HEK293T (cell line): ENCODE results near the gene HDAC5.
"Not testable (repeated sequence)": the region's sequence is repeated elsewhere in the genome, so short reads cannot be mapped to it uniquely, and the experiment has no call there.

Experiments
- CTCF ChIA-PET: fragments of 350-600 bp; formaldehyde crosslinking; extraction: SDS; loops from one replicate; lab custom pipeline; 2021; ENCODE audit warnings: antibody characterized with exemption, inconsistent platforms; lab: Yijun Ruan, JAX
- POLR2A ChIA-PET: fragments of 350-600 bp; formaldehyde crosslinking; extraction: SDS; loops from one replicate; lab custom pipeline; 2020; ENCODE audit warnings: antibody characterized with exemption, inconsistent platforms; lab: Yijun Ruan, JAX
- DNase-seq: peaks from one replicate; pipeline ENCODE4 v3.0.0; 2012; ENCODE audit warnings: mixed read lengths; ENCODE audit errors: extremely low spot score
- ARNT ChIP-seq: fragments of 450-650 bp; IDR thresholded peaks from 2 replicates; pipeline ENCODE4 v1.6.1; 2017; ENCODE audit warnings: mild to moderate bottlenecking
- BHLHE40 ChIP-seq: fragments of 450-650 bp; IDR thresholded peaks from 2 replicates; pipeline ENCODE4 v1.6.1; 2016; ENCODE audit warnings: mild to moderate bottlenecking, moderate library complexity, borderline replicate concordance
- CTBP1 ChIP-seq: fragments of 450-650 bp; IDR thresholded peaks from 2 replicates; pipeline ENCODE4 v1.6.1; 2016; ENCODE audit warnings: borderline replicate concordance
- ELF4 ChIP-seq: fragments of 450-650 bp; IDR thresholded peaks from 2 replicates; pipeline ENCODE4 v1.6.1; 2017; ENCODE audit warnings: antibody characterized with exemption
- FOXA1 ChIP-seq: fragments of 450-650 bp; IDR thresholded peaks from 2 replicates; pipeline ENCODE4 v1.6.1; 2016; ENCODE audit warnings: mild to moderate bottlenecking
- FOXK2 ChIP-seq: fragments of 450-650 bp; IDR thresholded peaks from 2 replicates; pipeline ENCODE4 v1.6.1; 2016; ENCODE audit warnings: mild to moderate bottlenecking
- FOXM1 ChIP-seq: fragments of 450-650 bp; IDR thresholded peaks from 2 replicates; pipeline ENCODE4 v1.6.1; 2017; ENCODE audit warnings: mild to moderate bottlenecking, borderline replicate concordance
- HDGF ChIP-seq: fragments of 450-650 bp; IDR thresholded peaks from 2 replicates; pipeline ENCODE4 v1.6.1; 2017; ENCODE audit warnings: antibody characterized with exemption, borderline replicate concordance
- L3MBTL2 ChIP-seq: fragments of 450-650 bp; conservative IDR thresholded peaks from 2 replicates; pipeline ENCODE4 v1.6.1; 2016; ENCODE audit warnings: mild to moderate bottlenecking
- LEF1 ChIP-seq: fragments of 450-650 bp; IDR thresholded peaks from 2 replicates; pipeline ENCODE4 v1.6.1; 2017; ENCODE audit warnings: mild to moderate bottlenecking, borderline replicate concordance
- NFRKB ChIP-seq: fragments of 450-650 bp; IDR thresholded peaks from 2 replicates; pipeline ENCODE4 v1.6.1; 2016; ENCODE audit warnings: mild to moderate bottlenecking, moderate library complexity
- PKNOX1 ChIP-seq: fragments of 450-650 bp; IDR thresholded peaks from 2 replicates; pipeline ENCODE4 v1.6.1; 2016
- SP1 ChIP-seq: fragments of 450-650 bp; IDR thresholded peaks from 2 replicates; pipeline ENCODE4 v1.6.1; 2017
- SUZ12 ChIP-seq: fragments of 450-650 bp; IDR thresholded peaks from 2 replicates; pipeline ENCODE4 v1.6.1; 2016; ENCODE audit warnings: mild to moderate bottlenecking
- TARDBP ChIP-seq: fragments of 450-650 bp; IDR thresholded peaks from 2 replicates; pipeline ENCODE4 v1.6.1; 2016
- ZNF384 ChIP-seq: fragments of 450-650 bp; IDR thresholded peaks from 2 replicates; pipeline ENCODE4 v1.6.1; 2016

HDAC5 gene

GRCh38 chr17:44149750-44150329 is 26.4 kb upstream of the HDAC5 start:
- no peak for TF ChIP-seq CTBP1
- TF ChIP-seq HDGF = no peak
- TF ChIP-seq FOXM1 = no peak
- no peak for TF ChIP-seq NFRKB
- no peak for TF ChIP-seq ARNT
- POLR2A ChIA-PET = interaction anchor here (0.8 kb wide), 1 partner anchor 18 kb away, joined by 3 read pairs; no protein-coding TSS in a partner anchor
- no peak for DNase-seq
- CTCF ChIA-PET = interaction anchor here (0.7 to 2.4 kb wide), 6 partner anchors 12 to 437 kb away, joined by 3 to 17 read pairs (median 5); no protein-coding TSS in a partner anchor

GRCh38 chr17:44149066-44149465 is 25.6 kb upstream of the HDAC5 start:
- CTCF ChIA-PET, DNase-seq: not testable (repeated sequence)
- POLR2A ChIA-PET = interaction anchor here (0.8 to 0.9 kb wide), 2 partner anchors 19 to 26 kb away, joined by 3 read pairs; partner anchors contain the start of gene HDAC5

- TF ChIP-seq ELF4 (no peak), SP1 (no peak), PKNOX1 (no peak), FOXM1 (no peak), FOXA1 (no peak), SUZ12 (no peak), CTBP1 (no peak), ARNT (no peak), ZNF384 (no peak), L3MBTL2 (no peak), BHLHE40 (no peak), FOXK2 (no peak), LEF1 (no peak)
- ChIA-PET POLR2A (no interaction called here), CTCF (interaction anchor here (0.5 kb wide), 1 partner anchor 234 kb away, joined by 3 read pairs; no protein-coding TSS in a partner anchor)
- no peak for DNase-seq
Observed at GRCh38 chr17:44147812-44148211, 24.4 kb upstream of the HDAC5 start.

- ChIA-PET CTCF (interaction anchor here (0.7 kb wide), 2 partner anchors 164 to 218 kb away, joined by 3 to 4 read pairs; no protein-coding TSS in a partner anchor), POLR2A (interaction anchor here (1.0 kb wide), 1 partner anchor 132 kb away, joined by 3 read pairs; the partner anchor contains the start of gene TMEM101)
- no peak for DNase-seq
- TF ChIP-seq FOXM1 = no peak
- TF ChIP-seq FOXK2 = no peak
- no peak for TF ChIP-seq NFRKB
- TF ChIP-seq ARNT = no peak
- no peak for TF ChIP-seq L3MBTL2
- no peak for TF ChIP-seq LEF1
- no peak for TF ChIP-seq BHLHE40
- no peak for TF ChIP-seq TARDBP
- TF ChIP-seq ZNF384 = no peak
- TF ChIP-seq HDGF = no peak
- no peak for TF ChIP-seq FOXA1
- TF ChIP-seq SP1 = no peak
- TF ChIP-seq SUZ12 = no peak
- TF ChIP-seq ELF4 = no peak
- TF ChIP-seq CTBP1 = no peak
- TF ChIP-seq PKNOX1 = no peak
Observed at GRCh38 chr17:44146375-44147346, 23.2 kb upstream of the HDAC5 start.

DNA sequence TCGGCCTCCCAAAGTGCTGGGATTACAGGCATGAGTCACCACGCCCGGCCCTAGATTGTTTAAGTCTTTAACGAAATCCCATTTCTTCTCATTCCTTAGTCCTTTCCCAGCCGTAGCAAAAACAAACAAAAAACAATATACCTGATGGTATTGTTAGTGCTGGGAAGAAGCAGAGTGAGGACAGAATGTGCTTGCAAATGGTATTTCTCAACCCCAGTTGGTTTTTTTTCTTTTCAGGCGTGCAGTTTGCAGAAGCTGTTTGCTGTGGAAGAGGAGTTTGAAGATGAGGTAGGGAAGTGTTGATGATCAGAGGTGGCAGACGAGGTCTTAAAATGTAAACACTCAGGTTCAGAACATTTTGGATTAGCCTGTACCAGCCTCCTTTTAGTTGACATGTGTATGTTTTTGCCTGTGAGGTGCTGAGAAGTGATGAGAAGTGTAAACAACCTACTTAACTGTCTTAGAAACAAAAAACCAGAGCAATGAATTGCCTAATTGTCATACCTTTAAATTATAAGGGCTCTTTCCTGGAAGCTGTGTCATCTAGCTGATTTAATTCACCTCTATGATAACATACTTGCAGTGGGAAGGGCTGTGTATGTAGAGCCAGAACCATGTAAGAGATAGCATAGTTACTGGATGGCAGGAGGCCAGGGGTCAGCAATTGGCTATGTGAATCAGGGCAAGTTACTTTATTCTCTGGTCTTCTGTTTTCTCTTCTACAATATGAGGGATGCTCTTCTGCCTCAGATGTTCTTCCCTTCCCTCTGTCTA is 21.7 kb upstream of the HDAC5 start:
- DNase-seq = no peak
- CTCF ChIA-PET = interaction anchor here (0.6 kb wide), 2 partner anchors 90 to 1549 kb away, joined by 3 to 4 read pairs; no protein-coding TSS in a partner anchor
- TF ChIP-seq L3MBTL2 = no peak
- TF ChIP-seq PKNOX1 = no peak
- POLR2A ChIA-PET = no interaction called here

DNA sequence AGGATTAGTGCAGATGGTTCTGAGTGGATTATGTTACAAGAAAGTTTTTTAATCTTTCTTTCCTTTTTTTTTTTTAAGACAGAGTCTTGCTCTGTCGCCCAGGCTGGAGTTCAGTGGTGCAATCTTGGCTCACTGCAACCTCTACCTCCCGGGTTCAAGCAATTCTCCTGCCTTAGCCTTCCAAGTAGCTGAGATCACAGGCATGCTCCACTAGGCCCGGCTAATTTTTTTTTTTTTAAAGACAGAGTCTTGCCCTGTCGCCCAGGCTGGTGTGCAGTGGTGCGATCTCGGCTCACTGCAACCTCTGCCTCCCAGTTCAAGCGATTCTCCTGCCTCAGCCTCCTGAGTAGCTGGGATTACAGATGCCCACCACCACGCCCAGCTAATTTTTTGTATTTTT is 20.5 kb upstream of the HDAC5 start:
- DNase-seq, POLR2A ChIA-PET: not testable (repeated sequence)
- CTCF ChIA-PET = interaction anchor here (0.5 kb wide), 1 partner anchor 38 kb away, joined by 3 read pairs; no protein-coding TSS in a partner anchor
